Ishikawa (cell line): ENCODE measurements around the gene FABP2.

ENCODE experiments used
- CEBPB ChIP-seq: IDR thresholded peaks from 2 replicates; pipeline ENCODE4 v1.6.1; 2012
- CREB1 ChIP-seq: IDR thresholded peaks from 2 replicates; pipeline ENCODE4 v1.6.1; 2012; ENCODE audit warnings: low read depth
- EP300 ChIP-seq: IDR thresholded peaks from 2 replicates; pipeline ENCODE4 v1.6.1; 2012; ENCODE audit warnings: borderline replicate concordance
- MAX ChIP-seq: IDR thresholded peaks from 2 replicates; pipeline ENCODE4 v1.6.1; 2012
- NFIC ChIP-seq: IDR thresholded peaks from 2 replicates; pipeline ENCODE4 v1.6.1; 2012
- TCF12 ChIP-seq: IDR thresholded peaks from 2 replicates; pipeline ENCODE4 v1.6.1; 2012; ENCODE audit warnings: low read depth
- YY1 ChIP-seq: IDR thresholded peaks from 2 replicates; pipeline ENCODE4 v1.6.1; 2012; ENCODE audit warnings: low read depth

- TF ChIP-seq EP300: no peak
- TF ChIP-seq CREB1: no peak
- no peak for TF ChIP-seq MAX
- no peak for TF ChIP-seq YY1
- TF ChIP-seq CEBPB: no peak
- TF ChIP-seq TCF12: no peak
- no peak for TF ChIP-seq NFIC
Measured at GRCh38 chr4:119284876-119285780, 36.8 kb downstream of the FABP2 start.
